Measurements from ENCODE around the gene SPG11.

DNA sequence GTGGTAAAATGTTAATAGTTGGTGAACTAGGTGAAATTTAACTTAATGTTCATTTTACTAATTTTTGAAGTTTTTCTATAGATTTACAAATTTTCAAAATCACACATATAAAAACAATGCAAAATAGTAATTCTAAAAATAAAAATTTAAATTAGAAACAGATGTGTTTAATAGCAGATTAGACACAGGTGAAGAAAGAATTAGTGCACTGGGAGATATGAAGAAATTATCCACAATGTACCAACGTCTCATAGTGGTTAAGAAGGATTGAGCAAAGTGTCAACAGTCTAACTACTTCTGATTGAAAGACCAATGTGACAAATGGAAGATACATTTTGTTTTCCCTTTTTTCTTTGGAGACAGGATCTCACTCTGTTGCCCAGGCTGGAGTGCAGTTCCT lies 26.5 kb downstream of the SPG11 start:
- no peak for TF ChIP-seq EZH2phosphoT487 (IDR thresholded peaks at IDR 0.05; ENCODE audit: low read depth)
- TF ChIP-seq, protein P1, sequence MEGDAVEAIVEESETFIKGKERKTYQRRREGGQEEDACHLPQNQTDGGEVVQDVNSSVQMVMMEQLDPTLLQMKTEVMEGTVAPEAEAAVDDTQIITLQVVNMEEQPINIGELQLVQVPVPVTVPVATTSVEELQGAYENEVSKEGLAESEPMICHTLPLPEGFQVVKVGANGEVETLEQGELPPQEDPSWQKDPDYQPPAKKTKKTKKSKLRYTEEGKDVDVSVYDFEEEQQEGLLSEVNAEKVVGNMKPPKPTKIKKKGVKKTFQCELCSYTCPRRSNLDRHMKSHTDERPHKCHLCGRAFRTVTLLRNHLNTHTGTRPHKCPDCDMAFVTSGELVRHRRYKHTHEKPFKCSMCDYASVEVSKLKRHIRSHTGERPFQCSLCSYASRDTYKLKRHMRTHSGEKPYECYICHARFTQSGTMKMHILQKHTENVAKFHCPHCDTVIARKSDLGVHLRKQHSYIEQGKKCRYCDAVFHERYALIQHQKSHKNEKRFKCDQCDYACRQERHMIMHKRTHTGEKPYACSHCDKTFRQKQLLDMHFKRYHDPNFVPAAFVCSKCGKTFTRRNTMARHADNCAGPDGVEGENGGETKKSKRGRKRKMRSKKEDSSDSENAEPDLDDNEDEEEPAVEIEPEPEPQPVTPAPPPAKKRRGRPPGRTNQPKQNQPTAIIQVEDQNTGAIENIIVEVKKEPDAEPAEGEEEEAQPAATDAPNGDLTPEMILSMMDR (IDR thresholded peaks at IDR 0.05; ENCODE audit: low read depth, low read length), result no peak

Data from OCI-LY3 (cell line).